Stomach smooth muscle (tissue), 2 donors: ENCODE measurements around the gene PNRC2.

Experiments used
- H3K27ac ChIP-seq: one replicate; pipeline ENCODE4 v1.7.0; 2013; ENCODE audit warnings: mild to moderate bottlenecking, low read length, inconsistent platforms
- H3K27me3 ChIP-seq, 2 donors: one replicate each; pipeline ENCODE4 v1.7.0; 2013; ENCODE audit warnings: low read length in 2 of 2; ENCODE audit not compliant: insufficient read depth in 2 of 2, control insufficient read depth in 1 of 2
- H3K36me3 ChIP-seq, 2 donors: one replicate each; pipeline ENCODE4 v1.7.0; 2013; ENCODE audit warnings: low read length in 2 of 2; ENCODE audit not compliant: control insufficient read depth in 2 of 2, insufficient read depth in 2 of 2
- H3K4me1 ChIP-seq: one replicate; pipeline ENCODE4 v1.7.0; 2013; ENCODE audit warnings: low read length; ENCODE audit not compliant: control insufficient read depth, insufficient read depth
- H3K4me3 ChIP-seq, 2 donors: one replicate each; pipeline ENCODE4 v1.7.0; 2013; ENCODE audit warnings: low read length in 2 of 2
- H3K9ac ChIP-seq, 2 donors: one replicate each; pipeline ENCODE4 v1.7.0; 2013; ENCODE audit warnings: low read length in 2 of 2, mild to moderate bottlenecking in 1 of 2
- H3K9me3 ChIP-seq, 2 donors: one replicate each; pipeline ENCODE4 v1.7.0; 2013; ENCODE audit warnings: low read length in 2 of 2; ENCODE audit not compliant: control insufficient read depth in 2 of 2
- donor health status: healthy.
- donor health status: Pancreatic carcinoma.

The PNRC2 gene

GRCh38 chr1:23923592-23924499 lies 35.8 kb upstream of the PNRC2 start:
- no peak overlapping the region for H3K9ac ChIP-seq

DNA sequence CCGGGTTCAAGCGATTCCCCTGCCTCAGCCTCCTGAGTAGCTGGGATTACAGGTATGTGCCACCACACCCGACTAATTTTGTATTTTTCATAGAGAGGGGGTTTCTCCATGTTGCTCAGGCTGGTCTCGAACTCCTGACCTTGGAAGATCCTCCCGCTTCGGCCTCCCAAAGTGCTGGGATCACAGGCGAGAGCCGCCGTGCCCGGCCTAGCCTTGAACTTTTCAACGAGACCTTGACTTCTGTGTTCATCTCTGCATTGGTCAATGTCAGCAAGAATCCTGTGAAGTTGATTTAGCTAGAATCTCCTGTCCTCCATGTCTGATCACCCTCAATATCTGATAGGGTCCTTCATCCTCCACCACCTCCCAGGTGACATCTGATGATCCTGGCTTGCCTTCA lies 35.0 kb upstream of the PNRC2 start:
- H3K9ac ChIP-seq = no peak overlapping the region
- no peak overlapping the region for H3K27ac ChIP-seq
- H3K4me1 ChIP-seq = peaks cover 19% of the 10 kb centered on the region
- no peaks in the 10 kb centered on the region for H3K9me3 ChIP-seq
- no peaks in the 10 kb centered on the region for H3K36me3 ChIP-seq
- no peaks in the 10 kb centered on the region for H3K27me3 ChIP-seq
- H3K4me3 ChIP-seq = no peak overlapping the region

More at GRCh38 chr1:23923592-23924499, 35.8 kb upstream of the PNRC2 start:
- Histone ChIP-seq H3K36me3 (no peaks in the 10 kb centered on the region), H3K4me1 (peaks cover 19% of the 10 kb centered on the region), H3K27ac (no peak overlapping the region), H3K4me3 (no peak overlapping the region), H3K27me3 (no peaks in the 10 kb centered on the region), H3K9me3 (no peaks in the 10 kb centered on the region)

DNA sequence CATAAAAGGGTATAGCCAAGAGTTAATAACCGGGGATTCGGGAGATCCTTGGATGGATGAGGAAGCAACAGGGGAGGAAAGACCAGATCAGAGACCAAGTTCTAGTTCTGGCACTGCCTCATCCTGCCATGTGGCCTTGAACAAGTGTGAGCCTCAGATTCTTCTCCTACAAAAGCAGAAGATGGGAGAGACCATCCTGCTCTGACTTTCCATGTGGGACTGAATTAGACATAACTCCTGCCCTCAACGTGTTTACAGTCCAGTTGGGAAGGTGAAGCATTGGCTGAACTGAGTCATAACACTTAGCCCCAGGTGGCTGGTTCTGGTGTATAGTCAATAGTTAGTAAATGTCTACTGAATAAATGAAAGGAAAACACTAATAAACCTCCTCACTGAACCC lies 34.3 kb upstream of the PNRC2 start:
- no peaks in the 10 kb centered on the region for H3K27me3 ChIP-seq

GRCh38 chr1:23927097-23927496 lies 32.5 kb upstream of the PNRC2 start:
- H3K9me3 ChIP-seq = no peaks in the 10 kb centered on the region
- H3K27ac ChIP-seq = no peak overlapping the region
- H3K36me3 ChIP-seq = no peaks in the 10 kb centered on the region
- H3K4me1 ChIP-seq = peaks cover 2% of the 10 kb centered on the region
- H3K27me3 ChIP-seq = no peaks in the 10 kb centered on the region
- no peak overlapping the region for H3K4me3 ChIP-seq
- no peak overlapping the region for H3K9ac ChIP-seq

More for the DNA sequence above, 34.3 kb upstream of the PNRC2 start:
- H3K4me3 ChIP-seq = no peak overlapping the region
- H3K36me3 ChIP-seq = no peaks in the 10 kb centered on the region
- H3K27ac ChIP-seq = no peak overlapping the region
- no peak overlapping the region for H3K9ac ChIP-seq
- peaks cover 12% of the 10 kb centered on the region for H3K4me1 ChIP-seq
- no peaks in the 10 kb centered on the region for H3K9me3 ChIP-seq

DNA sequence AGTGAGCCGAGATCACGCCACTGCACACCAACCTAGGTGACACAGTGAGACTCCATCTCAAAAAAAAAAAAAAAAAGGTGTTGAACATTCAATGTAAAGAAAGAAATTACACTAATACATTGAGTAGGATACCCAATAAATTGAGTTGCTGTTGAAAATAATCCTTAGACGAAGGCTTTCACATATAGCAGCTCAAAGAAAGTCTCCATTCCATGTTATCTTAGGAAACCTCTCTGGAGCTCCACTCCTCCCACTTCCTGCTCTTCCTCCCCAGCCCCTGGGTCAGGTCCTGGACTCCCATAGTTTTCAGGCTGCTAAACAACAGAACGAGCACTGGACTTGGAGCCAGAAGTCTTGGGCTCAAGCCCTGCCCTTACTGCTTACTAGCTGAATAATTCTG lies 30.8 kb upstream of the PNRC2 start:
- Histone ChIP-seq H3K4me1 (peaks cover 2% of the 10 kb centered on the region), H3K36me3 (no peaks in the 10 kb centered on the region), H3K9me3 (no peaks in the 10 kb centered on the region), H3K27me3 (no peaks in the 10 kb centered on the region), H3K4me3 (no peak overlapping the region), H3K9ac (no peak overlapping the region), H3K27ac (no peak overlapping the region)

GRCh38 chr1:23930270-23930669 lies 29.4 kb upstream of the PNRC2 start:
- no peaks in the 10 kb centered on the region for H3K4me1 ChIP-seq
- H3K9me3 ChIP-seq = no peaks in the 10 kb centered on the region
- no peak overlapping the region for H3K4me3 ChIP-seq
- H3K27ac ChIP-seq = no peak overlapping the region
- H3K27me3 ChIP-seq = no peaks in the 10 kb centered on the region
- no peaks in the 10 kb centered on the region for H3K36me3 ChIP-seq
- H3K9ac ChIP-seq = no peak overlapping the region

- H3K27ac ChIP-seq = peak overlapping the region; percentile 12
- no peaks in the 10 kb centered on the region for H3K4me1 ChIP-seq
- H3K4me3 ChIP-seq = no peak overlapping the region
These were observed 28.7 kb upstream of the PNRC2 start for GRCh38 chr1:23930861-23931490.

GRCh38 chr1:23931491-23931880 lies 28.1 kb upstream of the PNRC2 start:
- Histone ChIP-seq H3K9ac (no peak overlapping the region), H3K4me3 (no peak overlapping the region), H3K4me1 (no peaks in the 10 kb centered on the region), H3K9me3 (no peaks in the 10 kb centered on the region), H3K36me3 (no peaks in the 10 kb centered on the region), H3K27ac (no peak overlapping the region), H3K27me3 (no peaks in the 10 kb centered on the region)

More at GRCh38 chr1:23930861-23931490, 28.7 kb upstream of the PNRC2 start:
- no peaks in the 10 kb centered on the region for H3K9me3 ChIP-seq
- no peaks in the 10 kb centered on the region for H3K36me3 ChIP-seq
- H3K9ac ChIP-seq = no peak overlapping the region
- H3K27me3 ChIP-seq = no peaks in the 10 kb centered on the region

DNA sequence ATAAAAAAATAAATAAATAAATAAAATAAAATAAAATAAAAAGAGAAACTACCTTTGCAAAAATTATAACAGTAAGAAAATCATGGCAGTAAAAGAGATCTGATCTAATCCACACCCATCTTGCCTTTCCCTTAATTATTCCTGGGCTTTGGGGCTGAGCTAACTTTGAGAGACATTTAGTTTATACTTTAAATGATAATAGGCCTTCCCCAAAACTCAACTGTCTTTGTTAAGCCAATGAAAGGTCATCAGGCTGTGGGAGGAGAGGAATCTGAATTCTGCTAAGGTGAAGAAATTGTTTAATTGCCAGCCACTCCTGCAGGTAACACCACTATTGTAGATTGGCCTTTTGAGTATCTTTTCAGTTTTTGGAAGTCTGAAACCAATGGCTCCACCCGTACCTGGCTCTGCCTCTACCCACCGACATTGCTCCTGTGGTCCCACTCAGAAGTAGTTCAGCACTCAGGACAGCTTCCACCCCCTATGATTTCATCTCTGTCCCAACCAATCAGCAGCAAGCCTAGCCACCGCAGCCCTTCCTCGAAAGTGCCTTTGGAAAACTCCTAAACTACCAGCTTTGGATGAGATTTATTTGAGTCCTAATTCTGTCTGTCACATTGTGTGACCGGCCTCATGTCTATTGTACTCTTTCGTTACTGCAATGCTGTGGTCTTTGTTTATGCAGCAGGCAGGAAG lies 23.0 kb upstream of the PNRC2 start:
- Histone ChIP-seq H3K36me3 (no peaks in the 10 kb centered on the region), H3K9me3 (no peaks in the 10 kb centered on the region), H3K9ac (no peak overlapping the region), H3K27me3 (no peaks in the 10 kb centered on the region), H3K4me3 (no peak overlapping the region), H3K4me1 (no peaks in the 10 kb centered on the region), H3K27ac (no peak overlapping the region)

DNA sequence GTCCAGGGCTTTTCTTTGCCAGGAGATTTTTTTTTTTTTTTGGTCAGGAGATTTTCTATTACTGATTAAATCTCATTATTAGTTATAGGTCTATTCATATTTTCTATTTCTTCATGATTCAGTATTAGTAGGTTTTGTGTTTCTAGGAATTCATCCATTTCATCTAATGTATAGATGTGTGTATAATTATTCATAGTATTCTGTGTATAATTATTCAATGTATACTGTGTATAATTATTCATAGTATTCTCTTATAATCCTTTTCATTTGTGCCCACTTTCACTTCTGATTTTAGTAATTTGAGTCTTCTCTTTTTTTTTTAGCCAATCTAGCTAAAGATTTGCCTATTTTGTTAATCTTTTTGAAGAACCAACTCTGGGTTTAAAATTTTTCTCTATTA lies 12.3 kb upstream of the PNRC2 start:
- H3K27ac ChIP-seq = no peak overlapping the region
- no peak overlapping the region for H3K9ac ChIP-seq
- no peak overlapping the region for H3K4me3 ChIP-seq
- no peaks in the 10 kb centered on the region for H3K4me1 ChIP-seq
- H3K27me3 ChIP-seq = no peaks in the 10 kb centered on the region
- no peaks in the 10 kb centered on the region for H3K9me3 ChIP-seq
- H3K36me3 ChIP-seq = no peaks in the 10 kb centered on the region
